Heart right ventricle (tissue), 16 donors: ENCODE measurements around the gene DCPS. TPM values are rescaled to one million over a fixed set of nuclear protein-coding genes. Genes with fewer than 3 reads are reported as not detected.
"Not testable (repeated sequence)": the region's sequence is repeated elsewhere in the genome, so short reads cannot be mapped to it uniquely, and the experiment has no call there.

Source experiments
- ATAC-seq, 8 donors: fragments of 200-7000 bp; cut with Tn5 transposase; one replicate each; pipeline ENCODE4 v1.9.1; 2020; ENCODE audit warnings: mild to moderate bottlenecking in 8 of 8, moderate library complexity in 8 of 8, moderate number of reproducible peaks in 1 of 8
- DNase-seq, 2 donors: peaks; one replicate each; pipeline ENCODE4 v3.0.0-alpha.2; 2020
- H3K27ac ChIP-seq, 10 donors: fragments of 200-600 bp; sonication (generic) in 2 of 10; one replicate each; pipeline versions ENCODE4 v1.5.0 to v1.8.0; 2020 to 2022; ENCODE audit warnings: mild to moderate bottlenecking in 3 of 10
- H3K27me3 ChIP-seq, 7 donors: fragments of 200-600 bp; one replicate each; pipeline ENCODE4 v1.8.0; 2021 to 2022; ENCODE audit warnings: mild to moderate bottlenecking in 2 of 7
- H3K36me3 ChIP-seq, 9 donors: fragments of 200-600 bp; sonication (generic) in 1 of 9; one replicate each; pipeline versions ENCODE4 v1.5.0 to v1.8.0; 2020 to 2022; ENCODE audit warnings: mild to moderate bottlenecking in 2 of 9
- H3K4me1 ChIP-seq, 9 donors: fragments of 200-600 bp; sonication (generic) in 1 of 9; one replicate each; pipeline versions ENCODE4 v1.5.0 to v1.8.0; 2020 to 2022; ENCODE audit warnings: mild to moderate bottlenecking in 4 of 9
- H3K4me3 ChIP-seq, 10 donors: fragments of 200-600 bp; sonication (generic) in 2 of 10; one replicate each; pipeline versions ENCODE4 v1.5.0 to v1.8.0; 2020 to 2022; ENCODE audit warnings: mild to moderate bottlenecking in 7 of 10, moderate library complexity in 2 of 10
- H3K9me3 ChIP-seq, 11 donors: fragments of 200-600 bp in 10 of 11; sonication (generic) in 2 of 11; one replicate each; pipeline versions ENCODE4 v1.5.0 to v1.8.0; 2013 to 2022; ENCODE audit warnings: mild to moderate bottlenecking in 2 of 11, control low read depth in 1 of 11, moderate library complexity in 1 of 11
- WGBS, 2 donors: extraction: QIAGEN DNeasy Blood & Tissue Kit; methylation state at CpG; one replicate each; pipeline ENCODE4 v1.1.7; 2013; ENCODE audit warnings: inconsistent platforms in 1 of 2; 5-methylcytosine and 5-hydroxymethylcytosine counted together
- intact Hi-C, 10 donors: fragments of 100-400 bp; cut with DNase I; formaldehyde crosslinking; loops; one replicate each; pipeline versions ENCODE4 v1.11.1 to v1.14.2; 2022
- polyA plus RNA-seq, 2 donors: library from polyadenylated mRNA; stranded (reverse); fragments of 200-250 nt; gene quantifications; one replicate each; pipeline ENCODE4 v1.2.3, GENCODE V29; 2013
- total RNA-seq, 10 donors: library from RNA; stranded (reverse); fragmentation: NEBNext Ultra II Directional in 3 of 10; extraction: Animal tissue kit (Norgen Biotek cat#: 25700) in 3 of 10; gene quantifications; one replicate each; pipeline versions ENCODE4 v1.2.1 to v1.2.4, GENCODE V29; 2021 to 2023
- TF ChIP-seq, protein P1 (sequence below), 9 donors: fragments of 200-600 bp; sonication (generic) in 2 of 9; IDR thresholded peaks; one replicate each; pipeline versions ENCODE4 v1.5.0 to v1.8.0; 2021 to 2022; ENCODE audit warnings: antibody characterized with exemption in 9 of 9, mild to moderate bottlenecking in 5 of 9, moderate library complexity in 1 of 9
- donor health status: Arrhythmogenic right ventricular cardiomyopathy.
- donor health status: ischemic (EF 13 %, LVEDD 7.1; RV severe dilation, severe dysfunction).
- donor health status: healthy with polysubstance abuse.
- donor health status: DM: no; HTN: yes; CAD: no.
- donor health status: DM: no; HTN: no; CAD: no.
- donor health status: ischemic (EF 25% LVEDD 6.9; RV normal size, moderate dysfunction).
- donor health status: ischemic (EF 25% LVEDD 5.7; RV mildly dilated, moderate dysfunction).
- donor health status: healthy.
- donor health status: DM: yes; HTN: yes; CAD: no.
- donor health status: Ischemic cardiomyopathy.
- donor health status: ischemic (EF 35%, LVEDD 5.7; RV mildly dilated, moderate dysfunction).
- donor health status: nonischemic (EF 11% LVEDD 7.7; RV severe dilation, severe dysfunction).
- donor health status: DM: yes; HTN: yes; CAD: no.
- donor health status: PGD.
- donor health status: ischemic (EF 29% LVEDD 5.4; RV normal size, mild dysfunction).
- donor health status: nonischemic (EF 23%, LVEDD 6.1; RV moderate dilation, normal function).

DCPS gene
- total and polyA plus RNA-seq, 12 donors: 6.5 to 17.3 (median 10.6) TPM

DNA sequence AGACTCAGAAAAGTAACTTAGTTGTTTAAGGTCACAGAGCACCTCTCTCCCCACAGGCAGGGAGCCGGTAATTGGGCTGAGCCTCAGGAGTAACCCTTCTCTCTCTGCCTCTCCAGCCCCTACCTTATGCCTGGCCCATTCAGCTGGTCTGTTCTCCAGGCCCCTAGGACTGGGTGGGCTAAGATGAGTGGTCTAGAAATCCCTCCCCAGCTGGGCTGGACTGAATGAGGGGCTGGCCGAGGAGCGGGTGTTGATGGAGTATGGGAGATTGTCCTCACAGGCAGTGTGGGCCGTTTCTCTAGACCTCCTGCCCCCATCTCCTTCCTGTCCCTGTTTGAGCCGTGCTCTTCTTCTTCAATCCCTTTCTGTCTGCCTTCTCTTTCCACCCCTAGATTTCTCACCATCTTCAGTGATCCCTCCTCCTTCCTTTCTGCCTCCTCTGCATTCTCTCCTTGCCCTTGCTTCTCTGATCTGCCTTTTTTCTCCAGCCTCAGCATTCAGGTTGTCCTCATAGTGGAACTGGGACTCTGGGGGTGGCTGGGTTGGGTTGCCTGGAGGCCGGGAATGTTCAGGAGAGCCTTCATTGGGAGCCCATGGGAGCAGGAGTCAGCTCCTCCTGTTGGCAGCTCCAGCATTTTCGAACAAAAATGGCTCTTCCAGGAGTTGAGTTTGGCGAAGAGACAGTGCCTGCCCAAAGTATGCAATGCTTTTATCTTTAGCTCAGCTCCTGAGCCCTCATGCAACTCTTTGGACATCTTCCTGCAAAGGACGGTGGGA lies 59.2 kb downstream of the DCPS start:
- WGBS, 2 donors: 58 to 60% methylated on average over 9 of the region's 9 CpGs
- ATAC-seq (no peak), DNase-seq (no peak)
- TF ChIP-seq, protein P1, sequence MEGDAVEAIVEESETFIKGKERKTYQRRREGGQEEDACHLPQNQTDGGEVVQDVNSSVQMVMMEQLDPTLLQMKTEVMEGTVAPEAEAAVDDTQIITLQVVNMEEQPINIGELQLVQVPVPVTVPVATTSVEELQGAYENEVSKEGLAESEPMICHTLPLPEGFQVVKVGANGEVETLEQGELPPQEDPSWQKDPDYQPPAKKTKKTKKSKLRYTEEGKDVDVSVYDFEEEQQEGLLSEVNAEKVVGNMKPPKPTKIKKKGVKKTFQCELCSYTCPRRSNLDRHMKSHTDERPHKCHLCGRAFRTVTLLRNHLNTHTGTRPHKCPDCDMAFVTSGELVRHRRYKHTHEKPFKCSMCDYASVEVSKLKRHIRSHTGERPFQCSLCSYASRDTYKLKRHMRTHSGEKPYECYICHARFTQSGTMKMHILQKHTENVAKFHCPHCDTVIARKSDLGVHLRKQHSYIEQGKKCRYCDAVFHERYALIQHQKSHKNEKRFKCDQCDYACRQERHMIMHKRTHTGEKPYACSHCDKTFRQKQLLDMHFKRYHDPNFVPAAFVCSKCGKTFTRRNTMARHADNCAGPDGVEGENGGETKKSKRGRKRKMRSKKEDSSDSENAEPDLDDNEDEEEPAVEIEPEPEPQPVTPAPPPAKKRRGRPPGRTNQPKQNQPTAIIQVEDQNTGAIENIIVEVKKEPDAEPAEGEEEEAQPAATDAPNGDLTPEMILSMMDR (IDR thresholded peaks at IDR 0.05): no peak
- no peaks in the 10 kb centered on the region for H3K36me3 ChIP-seq
- intact Hi-C loops: no loop called here
- peaks cover 20 to 93% (median 58%) of the 10 kb centered on the region in 9 donors for H3K4me1 ChIP-seq
- H3K27me3 ChIP-seq: no peaks in the 10 kb centered on the region
- H3K27ac ChIP-seq: peak overlapping the region in 6 of 10 donors; percentile 23 to 70 (median 55)
- H3K4me3 ChIP-seq: no peak overlapping the region
- no peaks in the 10 kb centered on the region for H3K9me3 ChIP-seq

DNA sequence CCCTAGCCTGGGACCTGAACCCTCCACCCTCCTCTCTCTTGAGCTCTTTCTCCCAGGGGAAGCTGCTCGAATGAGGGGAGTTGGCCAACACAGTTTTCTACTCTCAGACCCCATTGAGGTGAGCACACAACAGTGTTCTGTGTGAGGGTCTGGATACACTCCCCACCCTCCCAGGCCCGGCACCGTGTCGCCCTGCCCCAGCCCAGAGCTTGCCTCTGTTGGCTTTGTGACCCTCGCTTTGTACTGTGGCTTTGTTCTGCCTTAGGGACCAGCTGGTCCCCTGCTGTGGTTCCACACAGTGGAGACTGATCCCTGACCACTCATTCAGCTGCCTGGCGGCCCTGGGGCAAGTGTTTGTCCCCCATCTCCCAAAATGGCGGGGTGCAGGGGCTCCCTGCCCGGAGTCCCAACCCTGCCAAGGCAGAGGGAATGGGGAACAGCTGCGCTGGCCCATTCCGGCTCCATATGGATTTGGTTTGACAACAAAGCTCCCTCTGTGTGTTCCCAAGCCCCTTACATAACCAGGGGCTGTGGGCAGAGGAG lies 59.9 kb downstream of the DCPS start:
- Histone ChIP-seq H3K4me3 (no peak overlapping the region), H3K27ac (peak overlapping the region in 6 of 10 donors; percentile 43 to 70 (median 55)), H3K4me1 (peaks cover 18 to 93% (median 53%) of the 10 kb centered on the region in 9 donors), H3K9me3 (no peaks in the 10 kb centered on the region), H3K27me3 (no peaks in the 10 kb centered on the region), H3K36me3 (no peaks in the 10 kb centered on the region)
- intact Hi-C loops: no loop called here
- TF ChIP-seq, protein P1 (IDR thresholded peaks at IDR 0.05): no peak
- 77 to 81% methylated on average over 10 of the region's 10 CpGs for WGBS, 2 donors
- peak in 4 of 8 donors; percentile 0 to 20 (median 8) for ATAC-seq
- peak in 1 of 2 donors; percentile 33 for DNase-seq

DNA sequence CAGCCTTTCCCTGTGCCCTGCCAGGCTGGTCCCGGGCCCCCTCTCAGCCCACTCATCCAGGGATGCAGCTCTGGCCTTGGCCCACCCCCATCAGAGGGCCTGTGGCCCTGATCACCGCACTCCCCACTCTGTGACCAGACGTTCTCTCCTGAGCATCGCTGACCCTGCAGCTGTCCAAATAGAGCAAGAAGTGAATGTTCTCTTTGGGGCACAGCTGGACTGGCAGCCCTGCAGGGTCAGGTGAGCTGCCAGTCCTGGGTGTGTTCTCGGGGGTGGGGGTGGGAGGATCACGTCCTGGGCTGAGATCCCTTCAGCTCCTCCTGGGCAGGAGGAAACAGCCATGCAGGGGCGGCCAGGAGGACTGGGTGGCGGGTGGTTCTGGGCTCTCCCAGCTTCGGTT lies 60.9 kb downstream of the DCPS start:
- ATAC-seq: peak in 4 of 8 donors; percentile 11 to 23 (median 18)

DNA sequence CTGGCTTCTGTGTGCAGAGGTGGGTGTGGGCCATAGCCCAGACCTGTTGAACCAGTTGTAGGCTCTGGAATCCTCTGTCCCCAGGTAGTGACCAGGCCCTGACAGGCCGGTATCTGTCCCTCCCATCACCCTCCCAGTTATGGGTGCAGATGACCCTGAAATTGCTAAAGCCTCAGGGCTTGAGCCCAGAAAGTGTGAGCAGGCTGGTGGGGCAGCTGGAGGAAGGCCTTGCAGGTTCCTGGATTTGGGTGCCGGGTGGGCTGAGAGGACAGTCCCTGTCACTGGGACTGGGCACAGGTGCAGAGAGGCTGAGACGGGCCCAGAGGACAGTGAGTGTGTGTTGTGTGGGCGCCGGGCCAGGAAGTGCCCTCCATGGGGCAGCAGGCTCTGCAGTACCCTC lies 61.6 kb downstream of the DCPS start:
- Histone ChIP-seq H3K27ac (peak overlapping the region in 6 of 10 donors; percentile 30 to 77 (median 54)), H3K4me1 (peaks cover 16 to 82% (median 50%) of the 10 kb centered on the region in 9 donors)
- intact Hi-C loops, H3K36me3 ChIP-seq, H3K9me3 ChIP-seq, DNase-seq, H3K27me3 ChIP-seq, H3K4me3 ChIP-seq: not testable (repeated sequence)
- ATAC-seq: peak in 4 of 8 donors; percentile 0 to 35 (median 9)
- 66 to 76% methylated on average over 5 of the region's 5 CpGs for WGBS, 2 donors

More for the DNA sequence above, 60.9 kb downstream of the DCPS start:
- WGBS, 2 donors: 64 to 71% methylated on average over 1 to 4 of the region's 9 CpGs
- Histone ChIP-seq H3K27ac (peak overlapping the region in 2 of 10 donors; percentile 41 to 52), H3K4me1 (peaks cover 16 to 90% (median 53%) of the 10 kb centered on the region in 9 donors)
- intact Hi-C loops, DNase-seq, H3K9me3 ChIP-seq, H3K4me3 ChIP-seq, H3K36me3 ChIP-seq, H3K27me3 ChIP-seq: not testable (repeated sequence)

DNA sequence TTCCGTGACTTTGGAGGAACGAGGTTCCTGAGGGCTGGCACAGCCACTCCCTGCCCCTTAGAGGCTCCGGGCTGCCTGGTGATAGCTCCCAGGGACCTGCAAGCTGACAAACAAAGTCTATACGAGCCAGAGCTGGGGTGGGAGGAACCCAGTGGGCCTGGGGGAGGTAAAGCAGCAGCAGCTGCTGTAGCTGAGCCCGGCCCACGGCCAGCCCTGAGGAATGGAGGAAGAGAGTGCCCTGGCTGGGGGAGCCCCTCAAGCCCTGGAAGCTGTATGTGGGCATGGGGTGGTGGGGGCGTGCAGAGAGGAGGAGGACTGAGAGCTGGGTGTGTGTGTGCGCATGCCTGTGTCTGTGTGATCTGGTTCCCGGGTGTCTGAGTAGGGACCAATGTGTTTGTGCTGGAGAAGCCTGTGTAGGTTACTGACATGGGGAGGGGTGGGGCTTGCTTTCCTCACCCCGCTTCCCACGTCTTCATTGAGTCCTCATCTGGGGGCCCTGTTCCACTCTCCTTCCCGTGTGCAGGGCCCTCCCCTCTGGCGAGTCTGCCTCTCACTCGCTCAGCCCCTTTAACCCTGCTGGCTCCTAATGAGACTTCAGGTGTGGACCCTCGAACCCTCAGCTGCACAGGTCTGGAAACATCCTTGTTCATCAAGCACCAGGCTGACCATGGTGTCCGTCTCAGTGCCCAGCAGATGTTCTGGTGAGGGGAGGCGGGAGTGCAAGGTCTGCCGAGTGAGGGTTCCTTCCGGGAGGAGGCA lies 62.4 kb downstream of the DCPS start:
- Histone ChIP-seq H3K9me3 (no peaks in the 10 kb centered on the region), H3K4me3 (peak overlapping the region in 1 of 10 donors; percentile 13), H3K27ac (peak overlapping the region in 8 of 10 donors; percentile 6 to 77 (median 52)), H3K36me3 (no peaks in the 10 kb centered on the region), H3K27me3 (no peaks in the 10 kb centered on the region), H3K4me1 (peaks cover 16 to 75% (median 47%) of the 10 kb centered on the region in 9 donors)
- intact Hi-C loops: no loop called here
- ATAC-seq: peak; percentile 11 to 54 (median 40)
- TF ChIP-seq, protein P1 (IDR thresholded peaks at IDR 0.05): no peak
- DNase-seq: peak; percentile 30 to 36
- WGBS, 2 donors: 48 to 57% methylated on average over 18 to 19 of the region's 19 CpGs
